K562 (cell line): ENCODE data around the gene PTPN12. TPM values are rescaled to one million over a fixed set of nuclear protein-coding genes. Genes with fewer than 3 reads are reported as not detected.

Experiments
- ATAC-seq: fragments of 200-7000 bp; cut with Tn5 transposase; 3 replicates; pipeline ENCODE4 v1.9.1; 2020; ENCODE audit warnings: moderate library complexity
- BruUV-seq: library from RNA; stranded (reverse); fragments of 400-500 nt; replicated peaks from 2 replicates; lab custom pipeline; 2021; lab: Mats Ljungman, UMichigan
- CTCF ChIA-PET: fragments of 300-600 bp; formaldehyde crosslinking; extraction: SDS; loops from one replicate; lab custom pipeline; 2021; ENCODE audit warnings: low intra/inter-chr PET ratio; lab: Yijun Ruan, JAX
- POLR2A ChIA-PET: fragments of 300-600, 350-650 bp; sonication (Branson Sonifier 250); formaldehyde crosslinking; extraction: SDS; loops from one replicate; lab custom pipeline; 2021; ENCODE audit warnings: antibody characterized with exemption, inconsistent platforms; lab: Yijun Ruan, JAX
- DNase-seq, 4 experiments: peaks; one replicate each; pipeline versions ENCODE4 v3.0.0 to v3.0.0-alpha.2; 2011 to 2018; ENCODE audit warnings: low spot score in 3 of 4, mixed read lengths in 3 of 4; ENCODE audit errors: extremely low read depth in 1 of 4
- FAIRE-seq: peaks from 2 replicates; lab custom pipeline; 2011; peaks lifted over from hg19 to GRCh38; lab: Jason Lieb, UNC
- H2AFZ ChIP-seq: 2 replicates; pipeline ENCODE4 v1.6.0; 2011; ENCODE audit warnings: low read depth, low read length, control low read depth, inconsistent platforms
- H3K27ac ChIP-seq: fragments of 200-600 bp; 3 replicates; pipeline ENCODE4 v1.8.0; 2011; ENCODE audit warnings: low read depth, mild to moderate bottlenecking, control low read depth, inconsistent platforms, low read length, moderate library complexity, mixed read lengths; ENCODE audit errors: extremely low read depth
- H3K27me3 ChIP-seq, 2 experiments: fragments of 300-600 bp in 1 of 2; 2 replicates in 1 of 2; 3 replicates in 1 of 2; pipeline versions ENCODE4 v1.6.0 to v1.8.0; 2011; ENCODE audit warnings: inconsistent platforms in 2 of 2, low read length in 2 of 2, mild to moderate bottlenecking in 1 of 2, mixed read lengths in 1 of 2, moderate library complexity in 1 of 2; ENCODE audit not compliant: control insufficient read depth in 2 of 2, insufficient read depth in 2 of 2
- H3K36me3 ChIP-seq: fragments of 300-600 bp; 3 replicates; pipeline ENCODE4 v1.8.0; 2011; ENCODE audit warnings: mild to moderate bottlenecking, low read length, inconsistent platforms; ENCODE audit not compliant: control insufficient read depth, insufficient read depth
- H3K4me1 ChIP-seq, 2 experiments: fragments of 200-600 bp in 1 of 2; replicated peaks in 1 of 2; 2 replicates in 1 of 2; 3 replicates in 1 of 2; pipeline versions ENCODE4 v1.5.1 to v1.8.0; 2011; ENCODE audit warnings: inconsistent platforms in 2 of 2, low read length in 2 of 2, mild to moderate bottlenecking in 1 of 2, mixed read lengths in 1 of 2, moderate library complexity in 1 of 2; ENCODE audit not compliant: control insufficient read depth in 2 of 2, insufficient read depth in 2 of 2
- H3K4me2 ChIP-seq: 2 replicates; pipeline ENCODE4 v1.6.1; 2011; ENCODE audit warnings: low read length, control low read depth, inconsistent platforms, mixed read lengths; ENCODE audit not compliant: insufficient read depth
- H3K4me3 ChIP-seq: fragments of 200-600 bp; sonication (generic), shearing (Covaris generic); 2 replicates; pipeline ENCODE4 v1.5.1; 2016; ENCODE audit warnings: control low read depth, inconsistent platforms
- H3K79me2 ChIP-seq: fragments of 200-600 bp; 3 replicates; pipeline ENCODE4 v1.8.0; 2011; ENCODE audit warnings: low read length, inconsistent platforms; ENCODE audit not compliant: control insufficient read depth, insufficient read depth
- H3K9ac ChIP-seq, 2 experiments: 2 replicates each; pipeline versions ENCODE4 v1.6.0 to v1.6.1; 2011; ENCODE audit warnings: low read depth in 2 of 2, low read length in 2 of 2, control low read depth in 1 of 2, inconsistent platforms in 1 of 2, mild to moderate bottlenecking in 1 of 2, mixed read lengths in 1 of 2; ENCODE audit not compliant: insufficient read depth in 1 of 2
- H3K9me1 ChIP-seq: one replicate; pipeline ENCODE4 v1.6.0; 2011; ENCODE audit warnings: inconsistent platforms, mild to moderate bottlenecking, low read length, moderate library complexity; ENCODE audit not compliant: control insufficient read depth, insufficient read depth
- H3K9me3 ChIP-seq: replicated peaks from 2 replicates; pipeline ENCODE4 v1.5.1; 2011; ENCODE audit warnings: low read depth, low read length, inconsistent platforms; ENCODE audit not compliant: control insufficient read depth, insufficient read depth
- H4K20me1 ChIP-seq: replicated peaks from 2 replicates; pipeline ENCODE4 v1.6.1; 2011; ENCODE audit warnings: low read length, inconsistent platforms, mixed read lengths; ENCODE audit not compliant: control insufficient read depth, insufficient read depth
- FOS ChIP-seq: IDR thresholded peaks from 3 replicates; pipeline ENCODE4 v1.6.1; 2011; ENCODE audit not compliant: insufficient read length; ENCODE audit errors: extremely low read depth
- IRF2 ChIP-seq: sonication (generic); formaldehyde crosslinking; IDR thresholded peaks from 2 replicates; pipeline ENCODE4 v1.8.1; 2022; ENCODE audit warnings: mild to moderate bottlenecking, missing genetic modification reagents
- OTX1 ChIP-seq: fragments of 450-650 bp; formaldehyde crosslinking; IDR thresholded peaks from 2 replicates; pipeline ENCODE4 v1.4.0; 2022; ENCODE audit warnings: mild to moderate bottlenecking
- PCBP1 ChIP-seq: fragments of 200-400 bp; formaldehyde crosslinking; IDR thresholded peaks from 2 replicates; pipeline ENCODE4 v1.6.1; 2018; ENCODE audit warnings: mild to moderate bottlenecking, low read depth, low read length; ENCODE audit not compliant: poor library complexity, severe bottlenecking
- THAP12 ChIP-seq: fragments of 250-450 bp; sonication (Bioruptor Pico); IDR thresholded peaks from 2 replicates; pipeline ENCODE4 v1.9.0; 2021; ENCODE audit warnings: mild to moderate bottlenecking, inconsistent platforms
- ZBTB49 ChIP-seq: sonication (generic); formaldehyde crosslinking; IDR thresholded peaks from 2 replicates; pipeline ENCODE4 v1.8.0; 2022; ENCODE audit warnings: missing genetic modification reagents, mild to moderate bottlenecking, borderline replicate concordance
- ZNF12 ChIP-seq: sonication (generic); formaldehyde crosslinking; IDR thresholded peaks from 2 replicates; pipeline ENCODE4 v1.4.0; 2020; ENCODE audit warnings: mild to moderate bottlenecking, missing genetic modification reagents
- ZNF24 ChIP-seq: fragments of 450-650 bp; IDR thresholded peaks from 2 replicates; pipeline ENCODE4 v1.6.1; 2016
- WGBS: fragments of 100-300 bp; shearing (Covaris generic); methylation state at CpG from one replicate; pipeline ENCODE4 v1.1.6; 2016; ENCODE audit warnings: low coverage, mixed read lengths; ENCODE audit not compliant: insufficient coverage; ENCODE audit errors: missing lambda C conversion rate; 5-methylcytosine and 5-hydroxymethylcytosine counted together
- in situ Hi-C: fragments of 300-500 bp; cut with MboI; formaldehyde crosslinking; loops from 4 replicates; pipeline ENCODE4 v1.15.0; 2018; ENCODE audit warnings: inconsistent platforms, mixed read lengths
- intact Hi-C: fragments of 100-400 bp; cut with micrococcal nuclease; formaldehyde crosslinking; loops from 2 replicates; pipeline ENCODE4 v1.14.2; 2022
- polyA plus RNA-seq, 8 experiments: library from polyadenylated mRNA; depleted of rRNA in 4 of 8; stranded (reverse) in 5 of 8; unstranded in 3 of 8; fragments of >200 nt; fragmentation: Nextera tagmentation in 2 of 8; fragmentation: Illumina TruSeq in 1 of 8; extraction: Ambion mirVana in 2 of 8; extraction: Trizol in 1 of 8; gene quantifications; 2 replicates each; pipeline versions ENCODE4 v1.2.1 to v1.2.3, GENCODE V29; 2011 to 2014; ENCODE audit warnings: inconsistent platforms in 1 of 8, missing spikeins in 1 of 8
- total RNA-seq, 7 experiments: library from RNA; depleted of rRNA in 6 of 7; stranded (reverse); fragments of >200 nt in 6 of 7; fragmentation: Illumina TruSeq in 2 of 7; extraction: Trizol in 2 of 7; gene quantifications; 2 replicates each; pipeline versions ENCODE4 v1.2.1 to v1.2.3, GENCODE V29; 2011 to 2021; ENCODE audit warnings: low replicate concordance in 1 of 7
- TF ChIP-seq, protein P1 (sequence below): sonication (generic); formaldehyde crosslinking; IDR thresholded peaks from 2 replicates; pipeline ENCODE4 v1.8.0; 2023; ENCODE audit warnings: missing genetic modification reagents, mild to moderate bottlenecking, borderline replicate concordance

PTPN12 gene
- total and polyA plus RNA-seq, 9 of the 15 experiments (the other 6 are each of a cell fraction or from before 2014, with no cell fraction given): 15.3 to 79.8 (median 26.6) TPM

GRCh38 chr7:77687100-77687746 is 150.1 kb downstream of the PTPN12 start (continued):
- TF ChIP-seq THAP12 (CRISPR knock-in tag) (no peak), ZNF24 (no peak)

GRCh38 chr7:77687747-77688144 is 150.7 kb downstream of the PTPN12 start:
- ChIA-PET POLR2A (interaction anchor here (1.1 kb wide), 1 partner anchor 14 kb away, joined by 4 read pairs; no protein-coding TSS in a partner anchor), CTCF (no interaction called here)
- WGBS: 95% methylated on average over 1 of the region's 1 CpG
- no peak overlapping the region for H3K27ac ChIP-seq
- in situ Hi-C loops: no loop called here
- no peaks in the 10 kb centered on the region for H3K9me1 ChIP-seq
- no peaks in the 10 kb centered on the region for H3K27me3 ChIP-seq
- DNase-seq: no peak
- no peaks in the 10 kb centered on the region for H4K20me1 ChIP-seq
- FAIRE-seq: no peak
- no peak for ATAC-seq
- H3K4me1 ChIP-seq: peaks cover 2 to 14% of the 10 kb centered on the region in 2 experiments; a peak in 4 of 5 replicates
- no peak overlapping the region for H2AFZ ChIP-seq
- H3K9me3 ChIP-seq: no peaks in the 10 kb centered on the region
- H3K9ac ChIP-seq: no peak overlapping the region
- no peak overlapping the region for H3K4me3 ChIP-seq
- H3K4me2 ChIP-seq: no peak overlapping the region
- peaks cover 67% of the 10 kb centered on the region for H3K36me3 ChIP-seq
- BruUV-seq: no TSS peak
- intact Hi-C loops: no loop called here
- H3K79me2 ChIP-seq: peaks cover 56% of the 10 kb centered on the region
- TF ChIP-seq OTX1 (CRISPR knock-in tag) (no peak), ZNF12 (CRISPR knock-in tag) (no peak), PCBP1 (no peak), ZBTB49 (no peak), IRF2 (CRISPR knock-in tag) (no peak), FOS (no peak)
- TF ChIP-seq, protein P1, sequence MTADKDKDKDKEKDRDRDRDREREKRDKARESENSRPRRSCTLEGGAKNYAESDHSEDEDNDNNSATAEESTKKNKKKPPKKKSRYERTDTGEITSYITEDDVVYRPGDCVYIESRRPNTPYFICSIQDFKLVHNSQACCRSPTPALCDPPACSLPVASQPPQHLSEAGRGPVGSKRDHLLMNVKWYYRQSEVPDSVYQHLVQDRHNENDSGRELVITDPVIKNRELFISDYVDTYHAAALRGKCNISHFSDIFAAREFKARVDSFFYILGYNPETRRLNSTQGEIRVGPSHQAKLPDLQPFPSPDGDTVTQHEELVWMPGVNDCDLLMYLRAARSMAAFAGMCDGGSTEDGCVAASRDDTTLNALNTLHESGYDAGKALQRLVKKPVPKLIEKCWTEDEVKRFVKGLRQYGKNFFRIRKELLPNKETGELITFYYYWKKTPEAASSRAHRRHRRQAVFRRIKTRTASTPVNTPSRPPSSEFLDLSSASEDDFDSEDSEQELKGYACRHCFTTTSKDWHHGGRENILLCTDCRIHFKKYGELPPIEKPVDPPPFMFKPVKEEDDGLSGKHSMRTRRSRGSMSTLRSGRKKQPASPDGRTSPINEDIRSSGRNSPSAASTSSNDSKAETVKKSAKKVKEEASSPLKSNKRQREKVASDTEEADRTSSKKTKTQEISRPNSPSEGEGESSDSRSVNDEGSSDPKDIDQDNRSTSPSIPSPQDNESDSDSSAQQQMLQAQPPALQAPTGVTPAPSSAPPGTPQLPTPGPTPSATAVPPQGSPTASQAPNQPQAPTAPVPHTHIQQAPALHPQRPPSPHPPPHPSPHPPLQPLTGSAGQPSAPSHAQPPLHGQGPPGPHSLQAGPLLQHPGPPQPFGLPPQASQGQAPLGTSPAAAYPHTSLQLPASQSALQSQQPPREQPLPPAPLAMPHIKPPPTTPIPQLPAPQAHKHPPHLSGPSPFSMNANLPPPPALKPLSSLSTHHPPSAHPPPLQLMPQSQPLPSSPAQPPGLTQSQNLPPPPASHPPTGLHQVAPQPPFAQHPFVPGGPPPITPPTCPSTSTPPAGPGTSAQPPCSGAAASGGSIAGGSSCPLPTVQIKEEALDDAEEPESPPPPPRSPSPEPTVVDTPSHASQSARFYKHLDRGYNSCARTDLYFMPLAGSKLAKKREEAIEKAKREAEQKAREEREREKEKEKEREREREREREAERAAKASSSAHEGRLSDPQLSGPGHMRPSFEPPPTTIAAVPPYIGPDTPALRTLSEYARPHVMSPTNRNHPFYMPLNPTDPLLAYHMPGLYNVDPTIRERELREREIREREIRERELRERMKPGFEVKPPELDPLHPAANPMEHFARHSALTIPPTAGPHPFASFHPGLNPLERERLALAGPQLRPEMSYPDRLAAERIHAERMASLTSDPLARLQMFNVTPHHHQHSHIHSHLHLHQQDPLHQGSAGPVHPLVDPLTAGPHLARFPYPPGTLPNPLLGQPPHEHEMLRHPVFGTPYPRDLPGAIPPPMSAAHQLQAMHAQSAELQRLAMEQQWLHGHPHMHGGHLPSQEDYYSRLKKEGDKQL (CRISPR knock-in tag): no peak
